Transverse colon (tissue), 4 donors: ENCODE results near the gene OTOGL.

ENCODE experiments used
- CTCF ChIP-seq, 5 experiments: fragments of 200-600 bp in 3 of 5; fragments of 450-650 bp in 2 of 5; sonication (generic) in 3 of 5; IDR thresholded peaks; 1 replicate in 2 of 5; 2 replicates in 3 of 5; pipeline ENCODE4 v1.5.1; 2016 to 2017; ENCODE audit warnings: antibody characterized with exemption in 5 of 5, inconsistent platforms in 3 of 5, mild to moderate bottlenecking in 2 of 5, moderate library complexity in 1 of 5
- EP300 ChIP-seq: sonication (generic); formaldehyde crosslinking; IDR thresholded peaks from one replicate; pipeline ENCODE4 v1.6.1; 2017; ENCODE audit warnings: antibody characterized with exemption, low read depth
- POLR2A ChIP-seq: fragments of 450-650 bp; IDR thresholded peaks from one replicate; pipeline ENCODE4 v1.6.1; 2016; ENCODE audit warnings: antibody characterized with exemption, mild to moderate bottlenecking, moderate library complexity
- POLR2AphosphoS5 ChIP-seq, 3 donors: sonication (generic); formaldehyde crosslinking; IDR thresholded peaks; one replicate each; pipeline ENCODE4 v1.6.1; 2016; ENCODE audit warnings: antibody characterized with exemption in 3 of 3

GRCh38 chr12:80377140-80377794 is 277.9 kb downstream of the OTOGL start:
- TF ChIP-seq POLR2AphosphoS5 (IDR thresholded peaks at IDR 0.05): no peak
- TF ChIP-seq POLR2A: no peak
- TF ChIP-seq CTCF (IDR thresholded peaks at IDR 0.05): no peak
- TF ChIP-seq EP300: no peak
